Measurements from ENCODE around the gene CELSR1. TPM values are rescaled to one million over a fixed set of nuclear protein-coding genes. Genes with fewer than 3 reads are reported as not detected.

CELSR1 gene
- total RNA-seq, 1 experiment from 2014 or later: 37.6 TPM

DNA sequence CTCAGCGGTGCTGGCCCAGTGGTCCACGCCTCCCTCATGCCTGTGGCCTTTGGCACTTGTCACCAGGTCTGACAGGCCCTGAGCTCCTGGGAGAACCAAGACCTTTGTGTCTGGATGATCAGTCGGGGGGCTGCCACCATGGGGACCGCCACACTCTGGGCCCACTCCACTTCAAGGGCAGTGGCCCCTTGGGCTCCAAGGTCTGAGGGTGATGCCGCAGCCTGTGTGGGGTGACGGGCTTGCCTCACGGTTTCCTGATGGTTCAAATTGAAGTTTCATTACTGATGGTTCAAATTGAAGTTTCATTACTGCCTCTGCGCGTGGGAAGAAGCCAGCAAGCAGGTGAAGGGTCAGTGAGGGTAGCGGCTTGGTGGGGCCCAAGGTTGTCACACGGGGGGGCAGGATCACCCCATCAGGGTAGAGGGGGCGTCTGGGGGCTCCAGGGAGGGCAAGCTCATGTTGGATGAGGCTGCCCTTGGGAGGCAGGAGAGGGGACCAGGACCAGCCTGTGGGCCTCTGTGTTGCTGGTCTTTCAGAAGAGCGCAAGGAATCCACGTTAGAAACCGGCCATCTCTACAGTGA is 174.4 kb downstream of the CELSR1 start:
- Histone ChIP-seq H3K4me2 (no peak overlapping the region), H3K9me3 (ENCODE audit: insufficient read depth, low read depth) (no peaks in the 10 kb centered on the region), H3K4me3 (no peak overlapping the region), H3K27me3 (ENCODE audit: insufficient read depth, low read depth) (no peaks in the 10 kb centered on the region), H3F3A (ENCODE audit: insufficient read depth, low read depth) (peaks cover 41% of the 10 kb centered on the region), H3K9me2 (ENCODE audit: insufficient read depth) (no peaks in the 10 kb centered on the region), H3K27ac (no peak overlapping the region), H3K79me2 (ENCODE audit: low read depth) (no peaks in the 10 kb centered on the region), H4K20me1 (ENCODE audit: insufficient read depth) (0 out of 2 replicates have a peak, but pooled peaks cover 9% of the 10 kb centered on the region), H2AFZ (no peak overlapping the region), H3K36me3 (ENCODE audit: low read depth) (no peaks in the 10 kb centered on the region), H3K4me1 (replicated peaks; ENCODE audit: insufficient read depth) (no peaks in the 10 kb centered on the region)
- ChIA-PET POLR2A (ENCODE audit: unreplicated experiment) (no interaction called here), CTCF (no interaction called here)
- no peak for TF ChIP-seq EZH2 (IDR thresholded peaks at IDR 0.05; ENCODE audit: low read depth)
- TF ChIP-seq, protein P1, sequence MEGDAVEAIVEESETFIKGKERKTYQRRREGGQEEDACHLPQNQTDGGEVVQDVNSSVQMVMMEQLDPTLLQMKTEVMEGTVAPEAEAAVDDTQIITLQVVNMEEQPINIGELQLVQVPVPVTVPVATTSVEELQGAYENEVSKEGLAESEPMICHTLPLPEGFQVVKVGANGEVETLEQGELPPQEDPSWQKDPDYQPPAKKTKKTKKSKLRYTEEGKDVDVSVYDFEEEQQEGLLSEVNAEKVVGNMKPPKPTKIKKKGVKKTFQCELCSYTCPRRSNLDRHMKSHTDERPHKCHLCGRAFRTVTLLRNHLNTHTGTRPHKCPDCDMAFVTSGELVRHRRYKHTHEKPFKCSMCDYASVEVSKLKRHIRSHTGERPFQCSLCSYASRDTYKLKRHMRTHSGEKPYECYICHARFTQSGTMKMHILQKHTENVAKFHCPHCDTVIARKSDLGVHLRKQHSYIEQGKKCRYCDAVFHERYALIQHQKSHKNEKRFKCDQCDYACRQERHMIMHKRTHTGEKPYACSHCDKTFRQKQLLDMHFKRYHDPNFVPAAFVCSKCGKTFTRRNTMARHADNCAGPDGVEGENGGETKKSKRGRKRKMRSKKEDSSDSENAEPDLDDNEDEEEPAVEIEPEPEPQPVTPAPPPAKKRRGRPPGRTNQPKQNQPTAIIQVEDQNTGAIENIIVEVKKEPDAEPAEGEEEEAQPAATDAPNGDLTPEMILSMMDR (conservative IDR thresholded peaks at IDR 0.05): no peak
- intact Hi-C loops (cut with micrococcal nuclease; ENCODE audit: unreplicated experiment): no loop called here
- no TSS peak for BruUV-seq (replicated peaks)
- no peak for DNase-seq

DNA sequence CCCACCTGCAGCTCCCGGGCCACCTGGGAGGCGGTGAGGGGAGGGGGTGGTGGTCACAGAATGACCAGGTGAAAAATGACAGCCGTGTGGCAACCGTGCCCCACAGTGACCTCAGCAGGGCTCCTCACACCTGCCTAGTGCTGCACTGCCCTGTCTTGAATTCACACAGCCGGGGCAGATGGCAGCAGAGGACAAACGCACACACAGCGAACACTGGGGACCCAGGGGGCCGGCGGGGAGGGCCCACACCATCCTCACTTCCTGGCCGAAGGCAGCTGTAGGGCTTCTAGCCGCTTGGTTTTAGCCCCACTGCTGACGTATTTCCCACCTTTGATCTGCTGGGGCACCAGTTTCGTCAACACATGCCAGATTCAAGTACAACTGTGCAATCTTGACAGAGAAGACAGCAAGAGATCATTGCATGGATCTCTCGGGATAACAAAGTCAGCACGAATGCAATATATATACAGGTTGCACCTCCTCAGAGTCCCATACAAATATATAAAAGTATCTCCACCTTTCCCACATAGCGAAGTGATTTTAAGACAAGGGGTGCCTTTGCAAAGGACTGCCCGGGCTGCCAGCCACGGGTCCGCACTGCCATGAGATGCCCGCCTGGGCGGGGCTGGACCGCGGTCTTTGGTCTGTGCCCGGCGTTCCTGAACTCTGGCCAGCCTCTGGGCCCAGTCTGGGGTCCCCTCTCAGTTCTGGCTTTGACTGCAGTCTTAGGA is 175.1 kb downstream of the CELSR1 start:
- no peaks in the 10 kb centered on the region for H3K4me1 ChIP-seq (replicated peaks; ENCODE audit: insufficient read depth)
- no peak for DNase-seq
- CTCF ChIA-PET: no interaction called here
- no peaks in the 10 kb centered on the region for H3K27me3 ChIP-seq (ENCODE audit: insufficient read depth, low read depth)
- POLR2A ChIA-PET (ENCODE audit: unreplicated experiment): no interaction called here
- H2AFZ ChIP-seq: no peak overlapping the region
- intact Hi-C loops (cut with micrococcal nuclease; ENCODE audit: unreplicated experiment): no loop called here
- no peak overlapping the region for H3K4me2 ChIP-seq
- no peaks in the 10 kb centered on the region for H3K36me3 ChIP-seq (ENCODE audit: low read depth)
- H3K9me2 ChIP-seq (ENCODE audit: insufficient read depth): no peaks in the 10 kb centered on the region
- no peak overlapping the region for H3K4me3 ChIP-seq
- no peaks in the 10 kb centered on the region for H3K79me2 ChIP-seq (ENCODE audit: low read depth)
- peaks cover 38% of the 10 kb centered on the region for H3F3A ChIP-seq (ENCODE audit: insufficient read depth, low read depth)
- H3K27ac ChIP-seq: no peak overlapping the region
- peaks cover 9% of the 10 kb centered on the region; the same call in 1 of the 2 replicates for H4K20me1 ChIP-seq (ENCODE audit: insufficient read depth)
- no TSS peak for BruUV-seq (replicated peaks)
- no peaks in the 10 kb centered on the region for H3K9me3 ChIP-seq (ENCODE audit: insufficient read depth, low read depth)
- TF ChIP-seq, protein P1 (conservative IDR thresholded peaks at IDR 0.05): no peak
- TF ChIP-seq EZH2 (IDR thresholded peaks at IDR 0.05; ENCODE audit: low read depth): no peak

DNA sequence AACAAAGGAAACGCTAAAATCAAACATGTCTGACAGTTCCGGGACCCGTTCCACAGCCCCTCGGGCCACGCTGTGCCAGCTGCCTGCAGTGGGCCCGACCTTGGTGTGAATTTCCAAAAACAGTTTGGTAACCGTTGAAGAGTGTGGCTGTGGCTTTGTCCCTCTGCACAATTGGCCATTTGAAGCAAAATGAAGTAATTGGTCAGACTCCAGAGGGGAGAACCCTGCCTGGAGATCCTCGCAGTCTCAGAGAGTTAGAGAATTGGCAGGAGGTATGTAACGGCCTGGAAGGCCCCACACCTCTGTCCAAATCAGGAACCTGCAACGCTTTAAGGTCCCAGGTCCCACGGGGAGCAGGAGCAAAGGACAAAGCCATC is 175.6 kb downstream of the CELSR1 start:
- ChIA-PET CTCF (no interaction called here), POLR2A (ENCODE audit: unreplicated experiment) (no interaction called here)
- intact Hi-C loops (cut with micrococcal nuclease; ENCODE audit: unreplicated experiment): no loop called here
- no peaks in the 10 kb centered on the region for H3K27me3 ChIP-seq (ENCODE audit: insufficient read depth, low read depth)
- no peak for DNase-seq
- H3K79me2 ChIP-seq (ENCODE audit: low read depth): no peaks in the 10 kb centered on the region
- H2AFZ ChIP-seq: no peak overlapping the region
- H3K9me2 ChIP-seq (ENCODE audit: insufficient read depth): no peaks in the 10 kb centered on the region
- BruUV-seq (replicated peaks): no TSS peak
- H3K4me1 ChIP-seq (replicated peaks; ENCODE audit: insufficient read depth): no peaks in the 10 kb centered on the region
- no peak for TF ChIP-seq EZH2 (IDR thresholded peaks at IDR 0.05; ENCODE audit: low read depth)
- peaks cover 38% of the 10 kb centered on the region for H3F3A ChIP-seq (ENCODE audit: insufficient read depth, low read depth)
- H4K20me1 ChIP-seq (ENCODE audit: insufficient read depth): peaks cover 14% of the 10 kb centered on the region; the same call in 1 of the 2 replicates
- no peak overlapping the region for H3K4me2 ChIP-seq
- no peaks in the 10 kb centered on the region for H3K9me3 ChIP-seq (ENCODE audit: insufficient read depth, low read depth)
- H3K4me3 ChIP-seq: no peak overlapping the region
- no peaks in the 10 kb centered on the region for H3K36me3 ChIP-seq (ENCODE audit: low read depth)
- H3K27ac ChIP-seq: no peak overlapping the region
